GM21786 (cell line): ENCODE results near the gene KCNIP1.

Experiments
- ATAC-seq: cut with Tn5 transposase; IDR thresholded peaks from one replicate; pipeline ENCODE4 v1.9.1; 2021; ENCODE audit not compliant: unreplicated experiment

Gene KCNIP1

DNA sequence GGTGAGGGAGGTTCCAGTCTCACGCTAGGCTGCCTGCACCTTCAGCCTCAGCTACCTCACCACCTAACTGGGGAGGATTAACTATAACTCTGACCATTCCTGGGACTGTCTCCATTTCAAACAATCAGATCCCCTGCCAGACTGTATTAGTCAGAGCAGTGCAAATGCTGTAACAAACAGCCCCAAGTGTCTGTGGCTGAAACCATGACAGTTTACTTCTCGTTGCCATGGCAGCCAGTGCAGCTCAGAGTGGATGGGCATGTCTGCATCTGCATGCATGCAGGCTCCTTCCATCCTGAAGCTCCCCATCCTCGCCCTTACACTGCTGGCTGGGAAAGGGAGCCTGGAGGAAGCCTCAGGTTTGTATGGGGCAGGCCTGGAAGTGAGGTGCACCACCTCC is 86.7 kb downstream of the KCNIP1 start:
- ATAC-seq = no peak

DNA sequence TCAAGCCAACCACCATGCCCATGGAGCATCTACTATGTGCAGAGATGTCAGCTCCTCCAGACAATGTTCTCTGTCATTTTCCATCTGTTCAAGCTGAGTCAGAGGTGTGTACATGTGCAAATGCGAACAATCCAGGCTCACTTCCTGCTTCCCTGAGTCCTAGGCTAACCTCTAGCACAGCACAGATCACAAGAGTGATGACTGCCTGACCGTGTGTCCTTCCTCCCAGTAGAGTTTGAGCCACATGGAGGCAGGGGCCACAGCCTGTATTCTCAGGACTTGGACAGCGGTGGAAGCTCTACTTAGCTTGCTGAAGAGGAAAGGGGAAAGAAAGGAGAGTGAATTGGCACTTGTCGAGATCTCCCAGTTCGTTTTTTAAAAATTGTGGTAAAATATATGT is 87.2 kb downstream of the KCNIP1 start:
- no peak for ATAC-seq

DNA sequence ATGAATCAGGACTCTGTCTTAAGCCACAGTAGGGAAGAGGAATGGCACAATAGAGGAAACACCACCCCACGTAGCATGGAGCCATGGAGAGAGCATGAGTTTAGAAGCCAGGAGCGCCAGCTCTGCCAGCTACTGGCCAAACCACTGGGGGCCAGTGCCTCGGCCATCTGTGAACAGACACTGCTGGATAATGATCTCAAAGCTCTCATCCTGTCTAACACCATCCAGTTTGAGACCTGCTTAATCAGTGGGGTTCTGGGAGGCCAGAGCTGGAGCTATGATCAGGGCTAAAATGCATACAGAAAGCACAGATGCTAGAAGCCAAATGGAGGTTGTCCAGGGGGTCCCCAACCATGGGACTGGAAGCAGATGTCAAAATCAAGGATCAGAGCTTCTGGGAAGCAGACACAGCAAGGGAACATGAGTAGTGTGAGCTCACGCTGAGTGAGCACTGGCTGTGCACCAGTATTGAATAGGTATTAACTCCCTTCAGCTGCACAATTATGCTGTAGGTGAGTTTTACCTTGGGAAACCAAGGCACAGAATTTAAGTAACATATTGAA is 92.7 kb downstream of the KCNIP1 start:
- no peak for ATAC-seq

GRCh38 chr5:170597109-170597751 is 93.4 kb downstream of the KCNIP1 start:
- ATAC-seq = no peak

GRCh38 chr5:170597872-170598271 is 94.1 kb downstream of the KCNIP1 start:
- no peak for ATAC-seq

GRCh38 chr5:170599756-170600155 is 95.9 kb downstream of the KCNIP1 start:
- no peak for ATAC-seq

- no peak for ATAC-seq
Observed at GRCh38 chr5:170601619-170602018, 97.8 kb downstream of the KCNIP1 start.

DNA sequence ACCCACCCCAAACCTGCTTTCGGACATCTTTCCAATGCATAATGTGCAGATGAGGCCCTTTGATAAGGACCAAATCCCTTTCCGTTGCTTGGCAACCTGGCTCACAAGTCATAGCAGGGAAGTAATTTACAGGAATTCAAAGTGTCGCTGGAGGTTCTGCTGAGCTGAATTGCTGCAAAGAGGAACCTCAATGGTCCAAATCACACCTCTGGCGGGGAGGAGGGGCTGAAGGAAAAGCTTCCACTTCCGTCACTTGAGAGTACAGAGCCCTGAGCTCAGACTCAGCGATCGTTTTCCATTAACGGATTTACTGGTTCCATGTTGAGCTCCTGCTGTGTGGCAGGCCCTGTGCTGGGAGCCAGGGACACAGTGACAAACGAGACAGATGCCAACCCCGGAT is 99.3 kb downstream of the KCNIP1 start:
- no peak for ATAC-seq

GRCh38 chr5:170603578-170604565 is 100.1 kb downstream of the KCNIP1 start:
- peak; percentile 70 for ATAC-seq

DNA sequence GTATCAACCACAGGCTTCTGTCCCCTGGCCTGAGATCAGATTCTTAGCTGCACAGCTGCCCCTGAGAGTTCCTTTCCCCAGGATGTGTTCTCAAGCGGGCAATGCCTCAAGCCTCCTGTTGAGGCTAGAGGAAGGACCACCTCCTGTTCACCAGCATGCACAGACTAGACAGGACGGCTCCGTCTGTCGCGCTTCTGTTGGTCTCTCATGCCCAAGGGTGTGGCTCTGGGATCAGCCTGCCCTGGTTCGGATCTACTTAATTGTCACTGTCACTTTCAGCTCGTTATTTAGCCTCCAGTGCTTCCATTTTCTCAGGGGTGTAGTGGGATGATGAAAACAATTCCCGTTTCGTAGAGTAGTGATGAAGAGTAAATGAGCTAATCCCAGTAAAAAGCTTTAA is 103.1 kb downstream of the KCNIP1 start:
- no peak for ATAC-seq

GRCh38 chr5:170611449-170612090 is 107.8 kb downstream of the KCNIP1 start:
- ATAC-seq = no peak

GRCh38 chr5:170612256-170612678 is 108.4 kb downstream of the KCNIP1 start:
- ATAC-seq = no peak

DNA sequence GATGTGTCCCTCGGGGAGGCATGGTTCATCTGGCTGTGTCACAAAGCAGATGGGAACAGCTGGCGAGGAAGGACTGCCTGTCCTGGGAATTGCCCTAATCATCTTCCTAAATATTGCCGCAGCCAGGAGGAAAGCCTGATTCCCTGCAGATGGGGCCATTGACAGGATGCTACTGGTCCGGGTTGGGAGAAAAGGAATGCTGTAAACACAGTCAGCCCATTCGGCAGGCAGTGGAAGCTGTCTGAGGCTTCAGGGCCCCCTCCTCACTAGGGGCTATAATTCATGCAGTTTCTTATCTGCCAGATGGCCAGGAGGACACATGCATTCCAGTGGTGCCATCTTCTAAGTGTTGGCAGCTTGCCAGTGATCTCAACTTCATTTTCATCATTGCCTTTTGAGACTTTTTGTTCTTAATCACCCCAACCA is 110.3 kb downstream of the KCNIP1 start:
- ATAC-seq = no peak

DNA sequence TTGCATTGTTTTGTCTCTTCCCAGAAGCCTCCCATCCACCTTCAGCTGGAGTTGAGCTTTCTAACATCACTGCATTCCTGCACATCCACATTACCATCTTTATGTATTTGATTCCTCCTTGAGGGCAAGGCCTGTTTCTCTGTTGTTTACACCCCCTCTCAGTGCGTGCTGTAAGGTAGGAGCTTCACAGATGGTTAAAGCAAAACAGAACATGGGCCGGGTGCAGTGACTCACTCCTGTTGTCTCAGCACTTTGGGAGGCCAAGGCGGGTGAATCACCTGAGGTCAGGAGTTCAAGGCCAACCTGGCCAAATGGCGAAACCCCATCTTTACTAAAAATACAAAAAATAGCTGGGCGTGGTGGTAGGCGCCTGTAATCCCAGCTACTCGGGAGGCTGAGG is 110.9 kb downstream of the KCNIP1 start:
- ATAC-seq = no peak

- ATAC-seq = no peak
Observed at GRCh38 chr5:170617533-170618490, 114.0 kb downstream of the KCNIP1 start.

DNA sequence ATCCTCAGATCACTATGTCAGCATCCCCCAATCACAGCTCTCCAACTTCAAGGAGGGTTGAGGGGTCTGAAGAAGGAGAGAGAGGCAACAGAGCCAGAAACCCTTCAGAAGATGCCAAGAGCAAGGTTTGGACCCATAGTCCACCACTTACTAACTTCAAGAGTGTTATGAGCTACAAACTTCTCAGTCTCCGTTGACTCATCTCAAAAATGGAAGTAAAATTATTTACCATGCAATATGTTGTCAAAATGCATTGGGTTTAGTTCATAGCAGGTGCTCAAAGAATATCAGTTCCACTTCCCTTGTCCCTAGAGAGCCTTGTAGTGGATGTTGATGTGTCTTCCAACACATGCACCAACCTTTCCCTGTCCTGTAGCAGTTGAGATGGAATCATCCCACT is 116.0 kb downstream of the KCNIP1 start:
- no peak for ATAC-seq

DNA sequence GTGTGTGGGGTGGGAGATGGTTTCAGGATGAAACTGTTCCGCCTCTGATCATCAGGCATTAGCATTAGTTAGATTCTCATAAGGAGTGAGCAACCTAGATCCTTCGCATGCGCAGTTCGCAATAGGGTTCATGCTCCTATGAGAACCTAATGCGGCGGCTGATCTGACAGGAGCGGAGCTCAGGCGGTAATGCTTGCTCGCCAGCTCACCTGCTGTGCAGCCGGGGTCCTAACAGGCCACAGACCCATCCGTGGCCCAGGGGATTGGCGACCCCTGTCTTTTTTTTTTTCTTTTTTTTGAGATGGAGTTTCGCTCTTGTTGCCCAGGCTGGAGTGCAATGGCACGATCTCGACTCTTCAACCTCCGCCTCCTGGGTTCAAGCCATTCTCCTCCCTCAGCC is 119.1 kb downstream of the KCNIP1 start:
- no peak for ATAC-seq

GRCh38 chr5:170623576-170624181 is 119.9 kb downstream of the KCNIP1 start:
- no peak for ATAC-seq

DNA sequence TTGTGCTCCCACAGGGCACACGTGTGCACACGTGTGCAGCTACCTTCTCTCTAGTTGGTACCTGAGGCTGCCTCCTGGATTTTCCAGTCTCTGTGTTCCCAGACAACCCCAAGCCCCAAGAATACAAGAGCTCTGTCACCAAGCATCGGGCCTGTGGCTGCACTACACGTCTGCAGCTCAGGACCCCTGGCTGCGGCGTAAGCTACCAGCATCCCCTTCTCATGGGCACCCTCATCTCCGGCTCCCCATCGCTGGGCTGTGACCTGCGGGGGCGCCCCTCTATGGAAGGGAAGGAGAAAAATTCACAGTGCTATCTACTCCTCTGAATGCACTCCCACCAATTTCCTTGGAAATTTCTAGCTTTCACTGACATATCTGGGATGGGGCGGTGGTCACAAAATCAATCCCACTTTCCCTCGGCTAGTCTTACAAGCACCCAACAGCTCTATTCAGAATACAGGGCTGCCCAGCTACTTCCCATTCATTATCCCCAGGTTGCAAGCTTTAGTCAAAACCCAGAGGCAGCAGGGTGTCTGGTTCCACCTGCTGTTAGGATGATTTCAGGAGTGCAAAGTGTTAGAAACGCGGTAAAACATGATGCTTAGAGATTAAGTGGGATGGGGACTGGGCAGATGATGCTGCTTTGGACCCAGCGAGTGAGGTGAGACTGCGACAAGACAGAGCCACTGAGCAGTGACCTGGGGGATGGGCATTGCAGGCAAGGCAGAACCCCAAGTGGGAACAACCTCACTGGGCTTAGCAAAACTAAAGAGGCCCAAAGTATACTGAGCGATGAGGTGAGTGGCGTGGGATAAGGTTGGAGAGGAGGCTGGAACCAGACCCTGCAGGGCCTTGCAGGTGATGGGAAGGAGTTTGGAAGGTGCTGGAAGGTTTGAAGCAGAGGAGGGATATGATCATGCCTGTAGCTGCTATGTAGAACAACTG is 121.7 kb downstream of the KCNIP1 start:
- ATAC-seq = no peak
